AG04450 (cell line): ENCODE data around the gene KRT86. TPM values are rescaled to one million over a fixed set of nuclear protein-coding genes. Genes with fewer than 3 reads are reported as not detected.

Experiments used
- CTCF ChIA-PET: fragments of 300-600, 350-600 bp; formaldehyde crosslinking; extraction: SDS; loops from one replicate; lab custom pipeline; 2022; ENCODE audit warnings: antibody characterized with exemption, inconsistent platforms; lab: Charles Lee
- POLR2A ChIA-PET: fragments of 350-600 bp; formaldehyde crosslinking; extraction: SDS; loops from one replicate; lab custom pipeline; 2021; ENCODE audit warnings: antibody characterized with exemption, inconsistent platforms; lab: Yijun Ruan, JAX
- DNase-seq: peaks from one replicate; pipeline ENCODE4 v3.0.0-alpha.2; 2011; ENCODE audit warnings: low read depth, low spot score
- H3K27ac ChIP-seq: one replicate; pipeline ENCODE4 v1.5.1; 2012; ENCODE audit warnings: low read depth, low read length, control low read depth
- H3K27me3 ChIP-seq: one replicate; pipeline ENCODE4 v1.6.0; 2012; ENCODE audit warnings: low read length; ENCODE audit not compliant: control insufficient read depth, insufficient read depth
- H3K4me3 ChIP-seq: 2 replicates; pipeline ENCODE4 v1.5.1; 2011; ENCODE audit warnings: mild to moderate bottlenecking, low read depth, low read length, control low read depth
- H3K9me3 ChIP-seq: 2 replicates; pipeline ENCODE4 v1.5.1; 2012; ENCODE audit warnings: low read length; ENCODE audit not compliant: control insufficient read depth, insufficient read depth
- CTCF ChIP-seq: IDR thresholded peaks from 2 replicates; pipeline ENCODE4 v1.5.1; 2011; ENCODE audit warnings: low read depth, low read length, control low read depth, inconsistent platforms
- polyA plus RNA-seq: library from polyadenylated mRNA; depleted of rRNA; stranded (reverse); fragments of >200 nt; gene quantifications from 2 replicates; pipeline ENCODE4 v1.2.3, GENCODE V29; 2011

Gene KRT86
- polyA plus RNA-seq, 1 experiment = 0.04 TPM

- Histone ChIP-seq H3K27ac (no peak overlapping the region), H3K9me3 (peaks cover 7% of the 10 kb centered on the region), H3K4me3 (no peak overlapping the region), H3K27me3 (peaks cover 51% of the 10 kb centered on the region)
- POLR2A ChIA-PET = no interaction called here
- DNase-seq = no peak
- no peak for TF ChIP-seq CTCF
- CTCF ChIA-PET = interaction anchor here (1.1 to 3.0 kb wide), 4 partner anchors 18 to 68 kb away, joined by 3 to 15 read pairs (median 6); no protein-coding TSS in a partner anchor
Measured at GRCh38 chr12:52259657-52260243, 14.7 kb upstream of the KRT86 start.

DNA sequence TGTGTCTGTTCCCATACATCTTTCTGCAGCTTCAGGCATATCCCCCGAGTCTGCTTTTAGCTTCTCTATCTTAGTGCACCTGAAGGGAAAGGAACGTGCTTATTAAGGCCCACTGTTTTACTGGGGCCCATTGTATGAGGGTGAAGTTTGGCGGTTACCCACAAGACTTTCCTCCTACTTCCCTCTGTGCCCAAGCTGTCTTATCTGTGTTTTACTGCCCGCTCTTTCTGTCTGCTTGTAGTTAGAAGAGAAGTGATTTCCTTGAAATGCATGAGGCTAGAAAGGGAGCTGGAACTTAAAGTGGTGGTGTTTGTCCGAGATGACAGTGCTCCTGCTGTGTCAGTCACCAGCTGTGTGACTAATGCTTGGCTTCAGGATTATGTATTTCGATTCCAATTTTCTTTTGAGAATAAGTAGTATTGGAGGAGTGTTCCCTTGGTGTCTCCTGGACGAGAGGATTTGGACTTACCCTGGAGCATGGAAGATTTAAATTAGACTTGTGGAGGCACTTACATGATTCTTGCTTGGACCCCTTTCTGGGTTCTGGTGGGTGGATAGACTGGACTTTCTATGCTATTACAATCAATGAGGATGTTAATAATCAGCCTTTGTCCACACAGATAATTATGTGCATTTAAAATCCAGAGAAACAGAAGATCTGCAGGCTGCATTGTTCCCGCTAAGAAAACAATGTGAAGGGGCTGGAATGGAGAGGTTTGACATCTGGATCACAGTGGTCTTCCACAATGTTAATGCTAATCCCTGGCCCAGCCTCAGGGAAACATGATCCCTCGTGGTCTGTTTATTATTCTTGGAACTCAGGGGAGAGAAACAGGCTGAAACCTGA, 13.9 kb upstream of the KRT86 start:
- no peak overlapping the region for H3K4me3 ChIP-seq
- H3K9me3 ChIP-seq = peaks cover 7% of the 10 kb centered on the region
- no peak for TF ChIP-seq CTCF
- H3K27me3 ChIP-seq = peaks cover 43% of the 10 kb centered on the region
- ChIA-PET CTCF (interaction anchor here (1.1 to 3.0 kb wide), 2 partner anchors 17 to 19 kb away, joined by 3 to 15 read pairs; no protein-coding TSS in a partner anchor), POLR2A (no interaction called here)
- no peak overlapping the region for H3K27ac ChIP-seq
- peak; percentile 47 for DNase-seq

- Histone ChIP-seq H3K27me3 (peaks cover 39% of the 10 kb centered on the region), H3K4me3 (no peak overlapping the region), H3K9me3 (peaks cover 7% of the 10 kb centered on the region), H3K27ac (no peak overlapping the region)
- ChIA-PET POLR2A (no interaction called here), CTCF (interaction anchor here (0.8 kb wide), 1 partner anchor 17 kb away, joined by 4 read pairs; no protein-coding TSS in a partner anchor)
- no peak for DNase-seq
- no peak for TF ChIP-seq CTCF
Measured at GRCh38 chr12:52261208-52261484, 13.3 kb upstream of the KRT86 start.

- Histone ChIP-seq H3K27me3 (peaks cover 29% of the 10 kb centered on the region), H3K4me3 (no peak overlapping the region), H3K27ac (no peak overlapping the region), H3K9me3 (peaks cover 7% of the 10 kb centered on the region)
- POLR2A ChIA-PET = no interaction called here
- CTCF ChIA-PET = interaction anchor here (9.9 kb wide), 1 partner anchor 17 kb away, joined by 121 read pairs; no protein-coding TSS in a partner anchor
- no peak for DNase-seq
- no peak for TF ChIP-seq CTCF
Measured at GRCh38 chr12:52262286-52262685, 12.2 kb upstream of the KRT86 start.
